Cerebellar nuclear complex (tissue), 1 donor: ENCODE results near the gene KCTD7.
"Not testable (repeated sequence)": the region's sequence is repeated elsewhere in the genome, so short reads cannot be mapped to it uniquely, and the experiment has no call there.

Experiments used
- DNase-seq, 2 experiments: peaks; one replicate each; lab custom pipeline; 2025; lab: John Stamatoyannopoulos, UW

KCTD7 gene

GRCh38 chr7:66617295-66617694 is 11.4 kb upstream of the KCTD7 start:
- no peak for DNase-seq

GRCh38 chr7:66619341-66619948 is 9.2 kb upstream of the KCTD7 start:
- DNase-seq: not testable (repeated sequence)

- DNase-seq: no peak
Observed at GRCh38 chr7:66626331-66626934, 2.2 kb upstream of the KCTD7 start.

- DNase-seq: no peak
Observed at GRCh38 chr7:66627151-66627681, 1.5 kb upstream of the KCTD7 start.

GRCh38 chr7:66627881-66628360 is 760 bp upstream of the KCTD7 start:
- DNase-seq: no peak

- DNase-seq: no peak
Observed at GRCh38 chr7:66629222-66630062, 761 bp downstream of the KCTD7 start.

- DNase-seq: no peak
Observed at GRCh38 chr7:66630531-66630930, 1.9 kb downstream of the KCTD7 start.

- no peak for DNase-seq
Observed at GRCh38 chr7:66631471-66631870, 2.8 kb downstream of the KCTD7 start.

GRCh38 chr7:66634816-66635215 is 6.1 kb downstream of the KCTD7 start:
- DNase-seq: no peak

- DNase-seq: not testable (repeated sequence)
Observed at GRCh38 chr7:66635322-66635981, 6.8 kb downstream of the KCTD7 start.

GRCh38 chr7:66635982-66636546 is 7.4 kb downstream of the KCTD7 start:
- not testable (repeated sequence) for DNase-seq

GRCh38 chr7:66638309-66639099 is 9.8 kb downstream of the KCTD7 start:
- DNase-seq: no peak

GRCh38 chr7:66639773-66640172 is 11.1 kb downstream of the KCTD7 start:
- DNase-seq: no peak

- no peak for DNase-seq
Observed at GRCh38 chr7:66640802-66641525, 12.3 kb downstream of the KCTD7 start.

- DNase-seq: no peak
Observed at GRCh38 chr7:66641526-66641871, 12.8 kb downstream of the KCTD7 start.

GRCh38 chr7:66642186-66642585 is 13.5 kb downstream of the KCTD7 start:
- no peak for DNase-seq

GRCh38 chr7:66642932-66643331 is 14.3 kb downstream of the KCTD7 start:
- DNase-seq: no peak

- DNase-seq: no peak
Observed at GRCh38 chr7:66643395-66643794, 14.7 kb downstream of the KCTD7 start.

GRCh38 chr7:66651026-66651425 is 22.3 kb downstream of the KCTD7 start:
- not testable (repeated sequence) for DNase-seq

GRCh38 chr7:66653719-66654274 is 25.1 kb downstream of the KCTD7 start:
- not testable (repeated sequence) for DNase-seq
